Measurements from ENCODE around the gene SELENBP1. TPM values are rescaled to one million over a fixed set of nuclear protein-coding genes. Genes with fewer than 3 reads are reported as not detected.
"Not testable (repeated sequence)": the region's sequence is repeated elsewhere in the genome, so short reads cannot be mapped to it uniquely, and the experiment has no call there.

The SELENBP1 gene
- polyA plus RNA-seq, 1 of the 3 experiments (the other 2 are of a cell fraction): 0.16 TPM

DNA sequence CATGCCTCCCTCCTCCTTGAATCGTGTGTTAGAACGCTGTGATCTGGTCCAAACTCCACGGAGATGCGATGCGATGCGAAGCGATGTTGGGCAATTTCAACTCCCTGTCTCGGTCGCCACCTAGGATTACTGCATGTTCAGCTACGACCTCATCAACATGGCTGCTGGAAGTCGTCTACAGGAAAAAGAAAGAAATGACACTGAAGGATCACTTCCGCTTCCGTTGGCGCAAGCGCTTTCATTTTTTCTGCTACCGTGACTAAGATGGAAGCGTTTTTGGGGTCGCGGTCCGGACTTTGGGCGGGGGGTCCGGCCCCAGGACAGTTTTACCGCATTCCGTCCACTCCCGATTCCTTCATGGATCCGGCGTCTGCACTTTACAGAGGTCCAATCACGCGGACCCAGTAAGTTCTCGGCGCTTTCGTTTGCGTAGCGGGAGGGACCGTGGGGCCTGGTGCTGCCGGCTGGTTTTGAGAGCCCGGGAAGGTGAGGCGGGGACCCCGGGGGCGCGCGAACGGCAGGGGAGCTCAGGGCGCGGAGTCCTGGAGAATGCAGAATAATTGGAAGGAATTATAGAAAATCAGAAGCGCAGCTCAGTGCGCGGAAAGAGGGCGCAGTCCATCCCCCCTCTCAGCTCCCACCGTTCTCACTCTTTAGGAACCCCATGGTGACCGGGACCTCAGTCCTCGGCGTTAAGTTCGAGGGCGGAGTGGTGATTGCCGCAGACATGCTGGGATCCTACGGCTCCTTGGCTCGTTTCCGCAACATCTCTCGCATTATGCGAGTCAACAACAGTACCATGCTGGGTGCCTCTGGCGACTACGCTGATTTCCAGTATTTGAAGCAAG is 27.0 kb upstream of the SELENBP1 start, which contains the start of gene PSMB4:
TSS of gene PSMB4 (plus strand) at position 250 of the 848 bp plus-strand sequence. CDS start at position 265, 15 bp downstream.
- peaks cover 36% of the 10 kb centered on the region for H3F3A ChIP-seq (replicated peaks; ENCODE audit: insufficient read depth)
- peak within 1 kb of the TSS; percentile 73 for H2AFZ ChIP-seq (ENCODE audit: low read depth)
- H3K79me2 ChIP-seq (ENCODE audit: insufficient read depth): peaks cover 31% of the 10 kb centered on the region
- DNase-seq: peak; percentile 85
- H3K9ac ChIP-seq: peak within 1 kb of the TSS; percentile 95
- H3K36me3 ChIP-seq (replicated peaks in 1 of 2; ENCODE audit: control insufficient read depth in 1 of 2, insufficient read depth in 2 of 2, low read length in 1 of 2): peaks cover 31 to 42% of the 10 kb centered on the region in 2 experiments
- H3K4me3 ChIP-seq (ENCODE audit: low read depth in 2 of 2, low read length in 1 of 2): peak within 1 kb of the TSS; percentile 84 to 90
- POLR2A ChIA-PET: interaction anchor here (0.8 to 1.6 kb wide), 8 partner anchors 9 to 210 kb away, joined by 3 to 4 read pairs (median 3); partner anchors contain the start of genes RFX5 and VPS72
- H3K4me2 ChIP-seq: peak within 1 kb of the TSS; percentile 85
- WGBS (ENCODE audit: low lambda C conversion rate): 1% methylated on average over 61 of the region's 63 CpGs
- CTCF ChIA-PET: interaction anchor here (1.0 to 2.5 kb wide), 9 partner anchors 8 to 102 kb away, joined by 3 to 17 read pairs (median 5); no protein-coding TSS in a partner anchor
- H3K27me3 ChIP-seq (ENCODE audit: insufficient read depth): no peaks in the 10 kb centered on the region
- H3K4me1 ChIP-seq (ENCODE audit: control insufficient read depth in 1 of 2, insufficient read depth in 2 of 2, low read depth in 1 of 2, low read length in 1 of 2): peaks cover 11 to 12% of the 10 kb centered on the region in 2 experiments; a peak in 3 of 4 replicates
- no peaks in the 10 kb centered on the region for H3K9me3 ChIP-seq
- H3K9me2 ChIP-seq: no peaks in the 10 kb centered on the region
- peaks cover 4% of the 10 kb centered on the region for H4K20me1 ChIP-seq (ENCODE audit: insufficient read depth)
- H3K27ac ChIP-seq (ENCODE audit: low read depth in 2 of 2, low read length in 1 of 2): peak within 1 kb of the TSS; percentile 82 to 83
- peak; percentile 98 for TF ChIP-seq YY1 (IDR thresholded peaks at IDR 0.05; ENCODE audit: low read depth)
- TF ChIP-seq MEF2A (IDR thresholded peaks at IDR 0.05; ENCODE audit: borderline replicate concordance, low read depth): no peak
- peak; percentile 55; the same call in 1 of the 2 replicates for TF ChIP-seq NRF1 (IDR thresholded peaks at IDR 0.05; ENCODE audit: low read depth, low read length)
- peak; percentile 67; the same call in 1 of the 2 replicates for TF ChIP-seq MXI1 (IDR thresholded peaks at IDR 0.05; ENCODE audit: low read depth, low read length)
- peak; percentile 71 for TF ChIP-seq MAX (IDR thresholded peaks at IDR 0.05; ENCODE audit: low read depth)
- 0 out of 2 replicates have a peak, but pooled peaks have one; percentile 27 for TF ChIP-seq PBX3 (IDR thresholded peaks at IDR 0.05)
- TF ChIP-seq, protein P1, sequence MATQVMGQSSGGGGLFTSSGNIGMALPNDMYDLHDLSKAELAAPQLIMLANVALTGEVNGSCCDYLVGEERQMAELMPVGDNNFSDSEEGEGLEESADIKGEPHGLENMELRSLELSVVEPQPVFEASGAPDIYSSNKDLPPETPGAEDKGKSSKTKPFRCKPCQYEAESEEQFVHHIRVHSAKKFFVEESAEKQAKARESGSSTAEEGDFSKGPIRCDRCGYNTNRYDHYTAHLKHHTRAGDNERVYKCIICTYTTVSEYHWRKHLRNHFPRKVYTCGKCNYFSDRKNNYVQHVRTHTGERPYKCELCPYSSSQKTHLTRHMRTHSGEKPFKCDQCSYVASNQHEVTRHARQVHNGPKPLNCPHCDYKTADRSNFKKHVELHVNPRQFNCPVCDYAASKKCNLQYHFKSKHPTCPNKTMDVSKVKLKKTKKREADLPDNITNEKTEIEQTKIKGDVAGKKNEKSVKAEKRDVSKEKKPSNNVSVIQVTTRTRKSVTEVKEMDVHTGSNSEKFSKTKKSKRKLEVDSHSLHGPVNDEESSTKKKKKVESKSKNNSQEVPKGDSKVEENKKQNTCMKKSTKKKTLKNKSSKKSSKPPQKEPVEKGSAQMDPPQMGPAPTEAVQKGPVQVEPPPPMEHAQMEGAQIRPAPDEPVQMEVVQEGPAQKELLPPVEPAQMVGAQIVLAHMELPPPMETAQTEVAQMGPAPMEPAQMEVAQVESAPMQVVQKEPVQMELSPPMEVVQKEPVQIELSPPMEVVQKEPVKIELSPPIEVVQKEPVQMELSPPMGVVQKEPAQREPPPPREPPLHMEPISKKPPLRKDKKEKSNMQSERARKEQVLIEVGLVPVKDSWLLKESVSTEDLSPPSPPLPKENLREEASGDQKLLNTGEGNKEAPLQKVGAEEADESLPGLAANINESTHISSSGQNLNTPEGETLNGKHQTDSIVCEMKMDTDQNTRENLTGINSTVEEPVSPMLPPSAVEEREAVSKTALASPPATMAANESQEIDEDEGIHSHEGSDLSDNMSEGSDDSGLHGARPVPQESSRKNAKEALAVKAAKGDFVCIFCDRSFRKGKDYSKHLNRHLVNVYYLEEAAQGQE (IDR thresholded peaks at IDR 0.05; ENCODE audit: low read depth, low read length): 0 out of 2 replicates have a peak, but pooled peaks have one; percentile 4
- TF ChIP-seq USF1 (IDR thresholded peaks at IDR 0.05; ENCODE audit: borderline replicate concordance, low read depth): no peak
- TF ChIP-seq RFX5 (IDR thresholded peaks at IDR 0.05; ENCODE audit: low read length): peak; percentile 24; the same call in 1 of the 2 replicates
- peak; percentile 64 for TF ChIP-seq RAD21 (IDR thresholded peaks at IDR 0.05; ENCODE audit: low read length)
- TF ChIP-seq FOSL2 (IDR thresholded peaks at IDR 0.05; ENCODE audit: borderline replicate concordance, low read depth): no peak; the same call in 1 of the 2 replicates
- TF ChIP-seq, protein P2, sequence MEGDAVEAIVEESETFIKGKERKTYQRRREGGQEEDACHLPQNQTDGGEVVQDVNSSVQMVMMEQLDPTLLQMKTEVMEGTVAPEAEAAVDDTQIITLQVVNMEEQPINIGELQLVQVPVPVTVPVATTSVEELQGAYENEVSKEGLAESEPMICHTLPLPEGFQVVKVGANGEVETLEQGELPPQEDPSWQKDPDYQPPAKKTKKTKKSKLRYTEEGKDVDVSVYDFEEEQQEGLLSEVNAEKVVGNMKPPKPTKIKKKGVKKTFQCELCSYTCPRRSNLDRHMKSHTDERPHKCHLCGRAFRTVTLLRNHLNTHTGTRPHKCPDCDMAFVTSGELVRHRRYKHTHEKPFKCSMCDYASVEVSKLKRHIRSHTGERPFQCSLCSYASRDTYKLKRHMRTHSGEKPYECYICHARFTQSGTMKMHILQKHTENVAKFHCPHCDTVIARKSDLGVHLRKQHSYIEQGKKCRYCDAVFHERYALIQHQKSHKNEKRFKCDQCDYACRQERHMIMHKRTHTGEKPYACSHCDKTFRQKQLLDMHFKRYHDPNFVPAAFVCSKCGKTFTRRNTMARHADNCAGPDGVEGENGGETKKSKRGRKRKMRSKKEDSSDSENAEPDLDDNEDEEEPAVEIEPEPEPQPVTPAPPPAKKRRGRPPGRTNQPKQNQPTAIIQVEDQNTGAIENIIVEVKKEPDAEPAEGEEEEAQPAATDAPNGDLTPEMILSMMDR (IDR thresholded peaks at IDR 0.05): peak; percentile 49
- peak; percentile 96 for TF ChIP-seq POLR2AphosphoS5 (IDR thresholded peaks at IDR 0.05; ENCODE audit: low read depth, low read length)
- TF ChIP-seq SIN3A (IDR thresholded peaks at IDR 0.05; ENCODE audit: borderline replicate concordance, low read depth, low read length): peak; percentile 41; the same call in 1 of the 2 replicates
- no peak for TF ChIP-seq FOXM1 (IDR thresholded peaks at IDR 0.05; ENCODE audit: low read depth)
- TF ChIP-seq GABPA (IDR thresholded peaks at IDR 0.05; ENCODE audit: low read depth): peak; percentile 99
- peak; percentile 94 for TF ChIP-seq TAF1 (IDR thresholded peaks at IDR 0.05; ENCODE audit: borderline replicate concordance, low read depth, low read length)
- TF ChIP-seq ELF1 (IDR thresholded peaks at IDR 0.05): peak; percentile 84

DNA sequence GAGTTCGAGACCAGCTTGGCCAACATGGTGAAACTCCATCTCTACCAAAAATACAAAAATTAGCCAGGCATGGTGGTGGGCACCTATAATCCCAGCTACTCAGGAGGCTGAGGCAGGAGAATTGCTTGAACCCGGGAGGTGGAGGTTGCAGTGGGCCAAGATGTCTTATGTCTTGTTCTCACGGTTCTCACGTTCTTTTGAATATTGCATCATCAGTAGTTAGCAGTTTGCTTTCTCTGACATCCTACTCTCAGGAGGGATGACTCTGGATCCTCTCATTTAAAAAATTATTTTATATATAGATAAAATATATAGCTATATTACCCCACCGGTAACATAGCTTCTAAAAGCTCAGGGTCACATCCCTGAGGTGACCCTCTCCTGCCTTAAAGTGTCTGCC is 23.8 kb upstream of the SELENBP1 start:
- H4K20me1 ChIP-seq (ENCODE audit: insufficient read depth); H3K9me2 ChIP-seq; H3K36me3 ChIP-seq (replicated peaks in 1 of 2; ENCODE audit: control insufficient read depth in 1 of 2, insufficient read depth in 2 of 2, low read length in 1 of 2); H3K27ac ChIP-seq (ENCODE audit: low read depth in 2 of 2, low read length in 1 of 2); H2AFZ ChIP-seq (ENCODE audit: low read depth); H3K4me3 ChIP-seq (ENCODE audit: low read depth in 2 of 2, low read length in 1 of 2); DNase-seq; H3K4me2 ChIP-seq; H3K9me3 ChIP-seq; H3K27me3 ChIP-seq (ENCODE audit: insufficient read depth); H3F3A ChIP-seq (replicated peaks; ENCODE audit: insufficient read depth); H3K9ac ChIP-seq: not testable (repeated sequence)
- Histone ChIP-seq H3K79me2 (ENCODE audit: insufficient read depth) (peaks cover 20% of the 10 kb centered on the region), H3K4me1 (ENCODE audit: control insufficient read depth in 1 of 2, insufficient read depth in 2 of 2, low read depth in 1 of 2, low read length in 1 of 2) (peaks cover 8 to 10% of the 10 kb centered on the region in 2 experiments; a peak in 3 of 4 replicates)
- POLR2A ChIA-PET: interaction anchor here (1.1 kb wide), 1 partner anchor 11 kb away, joined by 3 read pairs; no protein-coding TSS in a partner anchor
- WGBS (ENCODE audit: low lambda C conversion rate): 72% methylated on average over 4 of the region's 5 CpGs
- CTCF ChIA-PET: interaction anchor here (1.1 to 1.7 kb wide), 2 partner anchors 56 to 88 kb away, joined by 3 to 18 read pairs; no protein-coding TSS in a partner anchor
